ENCODE results near the gene TBC1D5. TPM values are rescaled to one million over a fixed set of nuclear protein-coding genes. Genes with fewer than 3 reads are reported as not detected.

Gene TBC1D5
- total RNA-seq, 1 donor from 2014 or later, result 48.1 TPM

DNA sequence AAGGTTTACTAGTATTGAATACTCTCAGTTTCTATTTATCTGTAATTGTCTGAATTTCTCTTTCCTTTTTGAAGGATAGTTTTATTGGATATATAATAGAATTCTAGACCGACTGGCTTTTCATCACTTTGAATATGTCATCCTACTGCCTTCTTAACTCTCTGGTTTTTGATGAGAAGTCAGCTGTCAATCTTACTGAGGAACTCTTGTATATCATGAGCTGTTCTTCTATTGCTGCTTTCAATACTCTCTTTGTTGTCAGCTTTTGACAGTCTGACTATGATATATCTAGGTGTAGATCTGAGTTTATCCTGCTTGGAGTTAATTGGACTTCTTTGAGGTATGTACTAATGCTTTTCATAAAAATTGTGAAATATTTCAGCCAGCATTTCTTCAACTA is 523.8 kb downstream of the TBC1D5 start:
- no peaks in the 10 kb centered on the region for H3K27me3 ChIP-seq
- no peak overlapping the region for H3K4me3 ChIP-seq
- no peaks in the 10 kb centered on the region for H3K4me1 ChIP-seq
- H3K27ac ChIP-seq, result no peak overlapping the region
- intact Hi-C loops (cut with DNase I), result no loop called here
- TF ChIP-seq POLR2A (IDR thresholded peaks at IDR 0.05) (no peak), CTCF (IDR thresholded peaks at IDR 0.05) (no peak), POLR2AphosphoS5 (IDR thresholded peaks at IDR 0.05; ENCODE audit: insufficient read depth in 1 of 2, low read depth in 1 of 2) (no peak)
- H3K36me3 ChIP-seq, result peaks cover 0 to 9% of the 10 kb centered on the region in 2 donors
- DNase-seq (ENCODE audit: extremely low spot score in 2 of 2), result no peak
- no peaks in the 10 kb centered on the region for H3K9me3 ChIP-seq

DNA sequence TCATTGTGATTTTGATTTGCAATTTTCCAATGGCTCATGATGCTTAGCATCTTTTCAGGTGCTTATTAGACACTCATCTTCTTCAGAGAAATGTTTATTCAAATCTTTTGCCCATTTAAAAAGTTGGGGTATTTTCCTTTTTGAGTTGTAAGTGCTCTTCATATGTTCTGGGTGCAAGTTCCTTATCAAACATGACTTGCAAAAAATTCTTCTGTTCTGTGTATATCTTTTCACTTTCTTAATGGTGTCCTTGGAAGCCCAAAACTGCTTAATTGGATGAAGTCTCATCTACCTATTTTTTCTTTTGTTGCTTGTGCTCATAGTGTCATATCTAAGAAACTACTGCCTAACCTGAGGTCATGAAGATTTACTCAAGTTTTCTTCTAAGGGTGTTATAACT is 524.8 kb downstream of the TBC1D5 start:
- intact Hi-C loops (cut with DNase I), result no loop called here
- Histone ChIP-seq H3K9me3 (no peaks in the 10 kb centered on the region), H3K4me1 (no peaks in the 10 kb centered on the region), H3K27ac (no peak overlapping the region), H3K4me3 (no peak overlapping the region), H3K36me3 (peaks cover 0 to 18% of the 10 kb centered on the region in 2 donors), H3K27me3 (no peaks in the 10 kb centered on the region)
- TF ChIP-seq CTCF (IDR thresholded peaks at IDR 0.05), result no peak
- no peak for TF ChIP-seq POLR2A (IDR thresholded peaks at IDR 0.05)
- TF ChIP-seq POLR2AphosphoS5 (IDR thresholded peaks at IDR 0.05; ENCODE audit: insufficient read depth in 1 of 2, low read depth in 1 of 2), result no peak
- DNase-seq (ENCODE audit: extremely low spot score in 2 of 2), result no peak

- Histone ChIP-seq H3K36me3 (peaks cover 0 to 10% of the 10 kb centered on the region in 2 donors), H3K27me3 (no peaks in the 10 kb centered on the region), H3K27ac (no peak overlapping the region), H3K9me3 (no peaks in the 10 kb centered on the region), H3K4me1 (no peaks in the 10 kb centered on the region), H3K4me3 (no peak overlapping the region)
- TF ChIP-seq CTCF (IDR thresholded peaks at IDR 0.05), result no peak
- TF ChIP-seq POLR2AphosphoS5 (IDR thresholded peaks at IDR 0.05; ENCODE audit: insufficient read depth in 1 of 2, low read depth in 1 of 2), result no peak
- TF ChIP-seq POLR2A (IDR thresholded peaks at IDR 0.05), result no peak
- DNase-seq (ENCODE audit: extremely low spot score in 2 of 2), result no peak
- intact Hi-C loops (cut with DNase I), result no loop called here
These were observed 529.3 kb downstream of the TBC1D5 start for GRCh38 chr3:17213102-17213501.

DNA sequence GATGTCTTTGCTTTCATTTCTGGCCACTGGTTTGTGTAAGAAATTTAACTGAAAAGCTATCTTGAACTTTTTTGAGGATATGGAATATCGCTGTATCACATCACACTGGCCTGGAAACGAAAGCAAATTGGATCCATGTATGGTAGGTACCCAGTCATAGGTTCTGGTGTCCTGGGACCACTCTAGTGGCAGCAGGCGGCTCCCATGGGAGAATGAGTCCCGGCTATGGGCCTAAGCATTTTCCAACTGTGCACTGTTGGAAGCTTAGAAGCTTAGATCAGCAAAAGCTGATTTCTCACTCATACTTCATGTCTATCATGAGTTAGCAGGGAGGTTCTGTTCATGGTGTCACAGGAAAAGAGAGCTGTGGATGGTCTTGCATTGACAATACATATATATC is 534.5 kb downstream of the TBC1D5 start:
- TF ChIP-seq POLR2A (IDR thresholded peaks at IDR 0.05) (no peak), CTCF (IDR thresholded peaks at IDR 0.05) (no peak), POLR2AphosphoS5 (IDR thresholded peaks at IDR 0.05; ENCODE audit: insufficient read depth in 1 of 2, low read depth in 1 of 2) (no peak)
- Histone ChIP-seq H3K4me3 (no peak overlapping the region), H3K4me1 (no peaks in the 10 kb centered on the region), H3K27ac (no peak overlapping the region), H3K36me3 (peaks cover 0 to 6% of the 10 kb centered on the region in 2 donors), H3K27me3 (no peaks in the 10 kb centered on the region), H3K9me3 (no peaks in the 10 kb centered on the region)
- intact Hi-C loops (cut with DNase I), result no loop called here
- no peak for DNase-seq (ENCODE audit: extremely low spot score in 2 of 2)

GRCh38 chr3:17207019-17207418 is 535.4 kb downstream of the TBC1D5 start:
- Histone ChIP-seq H3K9me3 (peaks cover 7% of the 10 kb centered on the region), H3K4me1 (no peaks in the 10 kb centered on the region), H3K36me3 (peaks cover 0 to 13% of the 10 kb centered on the region in 2 donors), H3K4me3 (no peak overlapping the region), H3K27me3 (no peaks in the 10 kb centered on the region), H3K27ac (no peak overlapping the region)
- no peak for TF ChIP-seq POLR2A (IDR thresholded peaks at IDR 0.05)
- TF ChIP-seq CTCF (IDR thresholded peaks at IDR 0.05), result no peak
- TF ChIP-seq POLR2AphosphoS5 (IDR thresholded peaks at IDR 0.05; ENCODE audit: insufficient read depth in 1 of 2, low read depth in 1 of 2), result no peak
- DNase-seq (ENCODE audit: extremely low spot score in 2 of 2), result no peak
- intact Hi-C loops (cut with DNase I), result no loop called here

All from vagina (tissue), 2 donors.